Fibroblast of gingiva (primary cell): Measurements from ENCODE around the gene HMX1.

Source experiments
- DNase-seq: peaks from one replicate; pipeline ENCODE4 v3.0.0-alpha.2; 2011; ENCODE audit warnings: low read depth

HMX1 gene

DNA sequence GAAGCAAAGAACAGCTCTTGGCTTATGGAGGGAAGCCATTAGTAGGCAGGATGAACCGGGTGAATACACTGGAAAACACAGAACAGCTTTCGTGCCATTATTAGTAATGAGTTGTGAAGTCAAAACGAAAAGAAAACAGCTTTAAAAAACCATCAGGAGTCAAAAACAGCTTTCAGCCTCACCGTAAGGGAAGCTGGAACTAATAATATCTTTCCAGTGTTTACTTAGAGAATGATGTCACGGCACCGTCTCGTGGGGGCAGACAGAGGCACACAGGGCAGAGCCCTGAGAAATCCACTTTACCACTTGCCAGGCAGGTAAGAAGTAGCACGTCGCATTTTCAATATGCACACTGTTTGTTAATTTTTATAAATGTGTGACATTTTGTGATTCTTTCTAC, 37.9 kb upstream of the HMX1 start:
- DNase-seq, result no peak

DNA sequence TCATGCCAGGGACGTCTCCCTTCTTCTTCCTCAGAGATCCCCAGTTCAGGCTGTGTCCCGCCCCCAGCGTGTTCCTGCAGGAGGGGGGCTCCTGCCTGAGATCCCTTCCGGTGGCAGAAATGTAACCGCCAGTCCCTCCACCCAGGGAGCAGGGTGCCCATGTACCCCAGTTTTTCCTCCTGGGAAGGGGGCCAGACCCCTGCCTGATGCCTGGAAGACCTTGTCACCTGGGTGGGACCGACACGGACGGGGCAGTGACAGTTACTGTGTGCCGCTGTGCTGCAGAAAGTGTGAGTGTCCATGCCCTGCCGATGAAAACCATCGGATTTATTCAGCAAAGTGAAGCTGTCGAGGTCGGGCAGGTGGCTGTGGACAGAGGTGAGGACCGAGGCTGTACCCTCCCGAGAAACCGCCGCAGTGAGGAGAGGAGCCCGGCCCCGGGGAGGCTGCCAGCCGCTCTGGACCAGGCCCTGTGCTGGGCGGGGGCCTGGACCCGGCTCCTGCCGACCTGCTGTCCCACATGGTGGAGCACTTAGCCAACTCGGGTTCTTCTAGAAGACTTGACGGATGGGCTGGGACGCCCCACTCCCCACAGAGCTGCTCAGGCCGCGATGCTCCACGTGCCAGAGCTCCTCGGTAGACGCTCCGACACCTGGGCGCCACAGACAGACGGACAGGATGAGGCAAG, 36.7 kb upstream of the HMX1 start:
- DNase-seq, result no peak

DNA sequence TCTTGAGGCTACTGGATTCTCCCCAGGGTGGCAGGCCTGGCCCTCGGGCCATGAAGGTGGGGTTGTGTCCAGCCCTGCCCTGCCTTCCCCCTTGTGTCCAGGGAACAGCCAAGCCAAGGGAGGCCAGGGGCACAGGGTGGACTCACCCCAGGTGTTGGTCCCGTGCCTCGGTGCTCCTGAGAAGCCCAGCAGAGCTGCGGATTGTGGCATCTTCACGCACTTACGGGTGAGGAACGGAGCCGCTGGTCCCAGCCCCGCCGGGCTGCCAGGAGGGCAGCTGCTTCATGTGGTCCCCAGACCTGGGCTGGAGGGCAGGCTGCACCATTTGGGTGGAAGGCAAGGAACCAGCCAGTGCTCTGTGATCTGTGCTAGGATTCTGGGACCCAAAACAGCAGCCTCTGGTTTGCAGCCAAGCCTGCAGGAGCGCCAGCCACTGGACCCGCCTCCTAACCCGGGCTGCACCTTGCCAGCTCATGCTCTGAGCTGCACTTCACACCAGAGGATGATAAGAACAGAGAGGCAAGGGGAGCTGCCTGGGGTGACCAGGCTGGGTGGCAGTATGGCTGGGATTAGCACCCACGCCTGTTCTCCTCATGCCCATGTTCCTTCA, 36.1 kb upstream of the HMX1 start:
- no peak for DNase-seq

- no peak for DNase-seq
These were observed 35.5 kb upstream of the HMX1 start for GRCh38 chr4:8906991-8907595.

DNA sequence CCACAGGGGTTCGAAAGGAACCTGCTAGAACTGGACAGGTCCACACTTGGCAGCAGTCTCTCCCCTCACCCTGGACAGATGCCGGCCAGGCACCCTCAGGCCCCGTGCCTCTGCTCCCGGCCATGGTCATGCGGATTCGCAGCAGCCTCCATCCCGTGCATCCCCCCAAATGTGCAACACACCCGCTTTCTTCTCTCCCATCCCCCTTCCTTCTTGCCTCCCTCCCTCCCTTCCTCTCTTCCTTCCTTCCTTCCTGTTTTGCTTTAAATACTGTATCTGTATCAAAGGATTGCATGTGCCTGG, 35.0 kb upstream of the HMX1 start:
- no peak for DNase-seq

- DNase-seq, result no peak
These were observed 34.4 kb upstream of the HMX1 start for GRCh38 chr4:8905773-8906667.

DNA sequence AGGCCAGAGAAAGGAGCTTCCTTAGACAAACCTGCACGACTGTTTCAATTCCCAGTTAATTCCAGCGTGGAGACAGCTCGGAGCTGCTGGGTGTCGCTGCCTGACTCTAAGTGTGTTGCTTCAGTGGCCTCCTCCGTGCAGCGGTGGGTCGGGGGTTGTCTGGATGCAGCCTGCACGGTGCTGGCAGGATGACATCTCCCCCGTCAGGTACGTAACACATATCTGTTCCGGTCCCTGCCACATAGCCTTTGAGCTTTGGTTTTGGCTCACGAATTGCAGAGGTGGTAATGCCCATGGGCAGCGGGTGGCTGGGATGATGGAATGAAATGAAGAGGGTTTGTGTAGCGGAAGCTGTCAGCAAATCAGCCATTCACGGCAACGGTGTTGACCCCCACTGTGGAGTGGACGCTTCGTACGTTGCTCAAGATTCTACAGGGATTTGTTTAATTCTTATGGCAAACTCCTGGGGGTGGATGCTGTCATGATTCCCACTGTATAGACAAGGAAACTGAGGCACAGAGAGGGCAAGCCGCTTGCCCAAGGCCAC, 33.7 kb upstream of the HMX1 start:
- DNase-seq, result no peak

DNA sequence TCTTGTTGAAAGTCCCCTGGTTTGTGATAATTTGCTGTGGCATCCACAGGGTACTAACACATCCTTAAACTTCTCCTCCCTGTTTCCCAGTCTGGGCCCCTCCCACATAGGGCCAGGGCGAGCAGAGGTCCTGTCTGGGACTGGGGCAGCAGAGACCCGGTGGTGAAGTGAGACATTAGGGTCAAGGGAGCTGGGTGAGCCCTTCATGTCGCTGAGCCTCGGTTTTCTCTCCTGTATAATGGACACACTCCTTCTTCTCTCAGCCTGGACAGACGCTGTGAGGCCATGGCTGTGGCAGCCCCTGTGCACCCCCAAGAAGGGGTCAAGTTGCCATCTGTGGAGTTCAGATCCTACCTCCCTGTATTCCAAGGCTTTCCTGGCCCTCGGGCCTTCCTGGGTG, 33.0 kb upstream of the HMX1 start:
- DNase-seq, result no peak

DNA sequence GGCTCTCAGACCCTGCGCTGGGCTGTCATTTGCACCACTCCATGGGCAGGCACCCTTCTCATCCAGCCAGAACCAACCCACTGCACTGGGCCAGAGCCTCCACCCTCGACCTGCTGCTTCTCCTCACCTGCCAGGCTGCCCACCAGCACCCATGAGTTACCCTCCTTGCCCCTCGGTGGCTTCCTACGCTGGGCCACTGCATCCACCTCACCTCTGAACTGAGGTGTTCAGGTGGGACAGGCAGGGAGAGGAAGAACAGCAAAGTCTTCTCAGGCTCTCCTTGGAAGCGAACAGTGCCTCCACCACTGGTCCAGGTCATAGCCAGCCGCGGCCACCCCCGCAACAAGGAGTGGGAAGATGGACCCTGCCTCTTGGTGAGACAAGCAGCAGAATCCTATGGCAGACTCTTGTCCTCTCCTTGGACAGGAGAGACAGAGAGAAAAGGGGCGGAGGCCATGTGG, 32.4 kb upstream of the HMX1 start:
- DNase-seq, result no peak

DNA sequence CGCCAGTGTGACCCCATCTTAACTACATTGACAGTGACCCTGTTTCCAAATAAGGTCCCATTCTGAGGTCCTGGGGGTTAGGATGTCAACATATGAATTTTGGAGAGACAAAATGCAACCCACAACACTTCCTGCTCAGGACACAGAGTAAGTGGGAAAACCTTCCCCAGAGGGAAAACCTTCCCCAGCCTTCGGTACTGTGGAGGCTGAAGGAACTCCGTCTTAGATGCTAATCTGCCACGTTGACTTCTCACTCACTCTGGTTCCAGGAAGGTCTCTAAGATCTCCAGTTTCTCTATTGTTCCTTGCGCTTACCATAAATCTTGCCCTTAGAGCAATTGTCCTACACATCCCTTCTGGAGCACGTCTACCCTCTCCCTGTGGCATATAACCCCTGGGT, 29.7 kb upstream of the HMX1 start:
- DNase-seq, result no peak

GRCh38 chr4:8900588-8900987, 28.9 kb upstream of the HMX1 start:
- DNase-seq, result no peak

GRCh38 chr4:8898419-8898818, 26.8 kb upstream of the HMX1 start:
- no peak for DNase-seq

GRCh38 chr4:8897251-8898167, 25.9 kb upstream of the HMX1 start:
- DNase-seq, result no peak

GRCh38 chr4:8896506-8896905, 24.9 kb upstream of the HMX1 start:
- no peak for DNase-seq

DNA sequence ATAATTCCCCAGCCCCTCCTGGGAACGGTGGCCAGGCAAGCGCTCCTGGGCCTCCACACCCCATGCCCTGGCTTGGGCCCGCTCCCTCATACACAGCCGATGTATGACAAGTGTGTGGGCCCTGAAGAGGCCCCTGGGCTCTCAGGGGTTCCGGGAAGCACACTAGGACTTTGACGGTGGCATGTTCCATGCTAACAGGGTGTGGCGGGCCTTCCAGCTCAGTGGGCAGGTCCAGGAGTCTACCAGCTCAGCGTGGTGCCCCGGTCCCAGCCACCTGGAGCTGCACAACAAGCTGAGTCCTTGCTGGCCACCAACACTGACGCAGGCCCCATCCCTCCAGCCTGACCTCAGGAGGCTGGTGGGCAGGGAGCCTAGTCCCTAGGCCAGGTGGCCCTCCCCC, 24.4 kb upstream of the HMX1 start:
- no peak for DNase-seq

- DNase-seq, result no peak
These were observed 23.7 kb upstream of the HMX1 start for GRCh38 chr4:8895295-8895694.

DNA sequence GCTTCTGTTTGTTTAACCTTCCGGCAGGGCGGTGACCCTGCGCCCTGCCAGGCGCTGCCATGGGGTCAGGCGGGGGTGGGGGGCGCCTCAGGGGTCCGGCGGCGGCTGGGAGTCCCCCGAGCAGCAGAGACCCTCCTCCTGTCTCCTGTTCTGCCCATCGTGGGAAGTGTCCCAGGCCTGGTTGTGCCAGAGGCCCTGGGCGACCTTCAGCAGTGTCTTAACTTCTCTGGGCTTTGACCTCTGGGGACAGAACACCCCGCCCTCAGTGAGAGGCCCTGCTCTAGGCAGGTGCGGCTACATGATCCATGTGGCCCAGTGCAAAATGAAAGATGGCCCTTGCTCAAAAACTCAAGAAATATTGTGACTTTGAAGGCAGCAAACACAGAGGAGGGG, 22.8 kb upstream of the HMX1 start:
- DNase-seq, result no peak

GRCh38 chr4:8893624-8894423, 22.2 kb upstream of the HMX1 start:
- no peak for DNase-seq

- no peak for DNase-seq
These were observed 21.6 kb upstream of the HMX1 start for GRCh38 chr4:8893227-8893623.

DNA sequence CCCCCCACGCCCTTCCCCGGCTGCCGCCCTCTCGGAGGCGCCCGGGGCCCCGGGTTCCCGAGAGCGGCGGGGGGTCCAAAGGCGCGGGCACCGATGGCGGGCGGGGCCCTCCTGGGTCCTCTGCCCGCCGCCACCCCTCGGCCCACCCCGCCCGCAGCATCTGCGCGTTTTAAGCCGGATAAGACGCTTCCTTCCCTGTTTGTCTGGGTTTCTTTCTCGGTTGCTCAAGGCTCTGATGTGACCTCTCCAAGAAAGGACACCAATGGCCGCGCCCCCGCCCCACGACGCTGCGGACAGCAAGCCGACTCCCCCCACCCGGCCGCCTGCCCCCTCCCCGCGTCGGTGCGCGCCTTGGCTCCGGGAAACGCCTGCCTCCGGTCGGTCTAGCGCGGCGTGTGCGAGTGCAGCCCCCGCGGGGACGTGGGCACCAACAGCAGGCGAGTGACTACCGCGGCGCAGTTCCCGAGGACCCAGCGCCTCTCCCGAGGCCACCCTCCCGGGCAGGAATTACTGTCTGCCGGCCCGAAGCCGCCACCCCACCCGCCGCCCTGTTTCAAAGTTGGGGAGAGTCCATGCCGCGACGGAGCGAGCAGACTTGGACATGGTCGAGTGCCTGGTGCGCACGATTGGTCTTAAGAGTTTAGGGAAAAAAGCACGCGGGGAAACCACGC, 21.1 kb upstream of the HMX1 start:
- DNase-seq, result no peak
